Body of pancreas (tissue), 4 donors: ENCODE measurements around the gene LRRC41.

Experiments used
- POLR2A ChIP-seq, 3 donors: fragments of 450-650 bp; IDR thresholded peaks; one replicate each; pipeline ENCODE4 v1.6.1; 2016; ENCODE audit warnings: antibody characterized with exemption in 3 of 3, mild to moderate bottlenecking in 2 of 3
- TF ChIP-seq, protein P1 (sequence below), 7 experiments: fragments of 450-650 bp in 4 of 7; fragments of 200-600 bp in 3 of 7; sonication (generic) in 3 of 7; IDR thresholded peaks; one replicate each; pipeline ENCODE4 v1.5.1; 2016 to 2019; ENCODE audit warnings: antibody characterized with exemption in 7 of 7

DNA sequence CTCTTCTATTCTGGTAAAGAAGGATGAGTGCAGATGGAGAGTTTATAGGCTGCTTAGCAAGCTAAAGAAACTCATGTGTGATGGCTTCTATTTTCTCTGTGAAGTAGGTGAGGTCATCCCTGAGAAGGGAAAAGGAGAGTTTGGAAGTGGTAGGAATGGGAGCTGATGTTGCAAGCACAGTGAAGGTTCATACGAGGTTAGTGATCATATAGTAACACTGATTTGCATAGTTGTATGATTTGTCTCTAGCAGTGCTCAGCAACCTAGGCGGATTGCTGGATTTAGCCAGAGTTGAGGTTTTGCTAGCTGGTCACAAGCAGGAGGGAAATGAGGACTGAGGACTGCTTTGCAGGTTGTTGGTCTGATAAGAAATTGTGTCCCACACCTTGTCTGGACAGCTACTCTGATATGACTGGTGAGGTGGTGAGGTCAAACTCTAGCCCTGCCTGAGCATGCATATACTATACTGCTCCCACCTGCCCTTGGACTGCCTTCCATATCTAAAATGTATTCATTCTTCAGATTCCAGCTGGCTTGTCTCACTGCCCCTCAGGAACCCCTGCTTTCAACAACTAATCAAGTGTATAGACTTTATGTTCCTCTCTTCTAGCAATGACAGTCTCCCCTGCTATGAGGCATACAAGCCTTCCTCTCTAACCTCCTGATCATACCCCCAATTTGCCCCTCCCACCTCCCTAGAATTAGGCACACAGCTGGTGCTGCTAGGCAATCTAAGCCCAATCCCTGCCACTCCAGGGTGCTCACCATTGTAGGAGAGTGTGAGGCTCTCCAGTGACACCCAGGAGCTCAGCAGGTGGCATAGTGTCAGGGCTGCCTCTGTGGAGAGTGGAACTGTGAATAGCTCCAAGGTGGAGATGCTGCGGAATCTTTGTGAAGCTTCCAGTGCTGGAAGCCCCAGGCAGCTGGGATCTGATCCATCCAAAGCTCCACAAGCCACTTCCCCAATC, 18.5 kb downstream of the LRRC41 start:
- TF ChIP-seq, protein P1, sequence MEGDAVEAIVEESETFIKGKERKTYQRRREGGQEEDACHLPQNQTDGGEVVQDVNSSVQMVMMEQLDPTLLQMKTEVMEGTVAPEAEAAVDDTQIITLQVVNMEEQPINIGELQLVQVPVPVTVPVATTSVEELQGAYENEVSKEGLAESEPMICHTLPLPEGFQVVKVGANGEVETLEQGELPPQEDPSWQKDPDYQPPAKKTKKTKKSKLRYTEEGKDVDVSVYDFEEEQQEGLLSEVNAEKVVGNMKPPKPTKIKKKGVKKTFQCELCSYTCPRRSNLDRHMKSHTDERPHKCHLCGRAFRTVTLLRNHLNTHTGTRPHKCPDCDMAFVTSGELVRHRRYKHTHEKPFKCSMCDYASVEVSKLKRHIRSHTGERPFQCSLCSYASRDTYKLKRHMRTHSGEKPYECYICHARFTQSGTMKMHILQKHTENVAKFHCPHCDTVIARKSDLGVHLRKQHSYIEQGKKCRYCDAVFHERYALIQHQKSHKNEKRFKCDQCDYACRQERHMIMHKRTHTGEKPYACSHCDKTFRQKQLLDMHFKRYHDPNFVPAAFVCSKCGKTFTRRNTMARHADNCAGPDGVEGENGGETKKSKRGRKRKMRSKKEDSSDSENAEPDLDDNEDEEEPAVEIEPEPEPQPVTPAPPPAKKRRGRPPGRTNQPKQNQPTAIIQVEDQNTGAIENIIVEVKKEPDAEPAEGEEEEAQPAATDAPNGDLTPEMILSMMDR (IDR thresholded peaks at IDR 0.05), result no peak
- no peak for TF ChIP-seq POLR2A (IDR thresholded peaks at IDR 0.05)
